Fibroblast of lung (primary cell): Measurements from ENCODE around the gene ADCY9.

Experiments used
- CTCF ChIP-seq, 2 donors: IDR thresholded peaks in 1 of 2; conservative IDR thresholded peaks in 1 of 2; 1 replicate in 1 of 2; 2 replicates in 1 of 2; pipeline ENCODE4 v1.5.1; 2011 to 2012; ENCODE audit warnings: low read length in 2 of 2, control low read depth in 1 of 2, inconsistent platforms in 1 of 2, low read depth in 1 of 2, mild to moderate bottlenecking in 1 of 2
- EZH2 ChIP-seq: IDR thresholded peaks from 2 replicates; pipeline ENCODE4 v1.5.1; 2012; ENCODE audit warnings: low read length, control low read depth, mild to moderate bottlenecking; ENCODE audit errors: missing control alignments

GRCh38 chr16:3919413-3919812, 196.8 kb downstream of the ADCY9 start:
- TF ChIP-seq CTCF (conservative IDR thresholded peaks at IDR 0.05 in 1 of 2, IDR thresholded peaks at IDR 0.05 in 1 of 2; ENCODE audit: low read depth in 1 of 2, low read length in 2 of 2) (no peak), EZH2 (no peak)
